ENCODE results near the gene MNDA.
A peak's percentile ranks its signal among the peaks of the same experiment; 100 is the strongest.

Gene MNDA

DNA sequence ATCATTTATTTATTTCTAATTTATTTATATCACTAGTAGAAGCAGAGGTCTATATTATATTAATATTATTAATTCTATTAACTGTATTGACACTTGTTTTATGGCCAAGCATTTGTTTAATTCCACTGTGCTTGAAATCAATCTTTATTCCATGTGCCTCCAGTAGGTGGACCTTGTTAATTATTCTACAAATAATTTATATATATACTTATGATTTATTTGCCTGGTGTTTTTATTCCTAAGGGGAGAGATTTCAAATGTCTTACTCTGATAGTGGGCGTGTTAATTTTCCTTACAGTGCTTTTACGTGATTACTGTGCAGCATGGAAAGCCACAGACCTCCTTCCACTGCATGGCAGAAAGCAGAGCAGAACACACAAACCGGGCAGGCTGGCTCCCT, 32.6 kb upstream of the MNDA start:
- H3K79me2 ChIP-seq (ENCODE audit: insufficient read depth, low read length), result no peaks in the 10 kb centered on the region
- no peaks in the 10 kb centered on the region for H3K9me3 ChIP-seq (ENCODE audit: insufficient read depth, low read depth, low read length)
- no peaks in the 10 kb centered on the region for H3F3A ChIP-seq (ENCODE audit: low read depth)
- no peaks in the 10 kb centered on the region for H3K36me3 ChIP-seq (ENCODE audit: insufficient read depth, low read length)
- no peaks in the 10 kb centered on the region for H3K9me2 ChIP-seq (replicated peaks; ENCODE audit: low read depth, low read length)
- no peak overlapping the region for H3K4me3 ChIP-seq (ENCODE audit: low read length, poor library complexity, severe bottlenecking)
- H3K27me3 ChIP-seq (ENCODE audit: insufficient read depth, low read length, poor library complexity, severe bottlenecking), result no peaks in the 10 kb centered on the region
- H3K4me1 ChIP-seq (ENCODE audit: insufficient read depth, low read length, poor library complexity, severe bottlenecking), result no peaks in the 10 kb centered on the region
- TF ChIP-seq EZH2phosphoT487 (IDR thresholded peaks at IDR 0.05; ENCODE audit: borderline replicate concordance), result no peak
- TF ChIP-seq, protein P1, sequence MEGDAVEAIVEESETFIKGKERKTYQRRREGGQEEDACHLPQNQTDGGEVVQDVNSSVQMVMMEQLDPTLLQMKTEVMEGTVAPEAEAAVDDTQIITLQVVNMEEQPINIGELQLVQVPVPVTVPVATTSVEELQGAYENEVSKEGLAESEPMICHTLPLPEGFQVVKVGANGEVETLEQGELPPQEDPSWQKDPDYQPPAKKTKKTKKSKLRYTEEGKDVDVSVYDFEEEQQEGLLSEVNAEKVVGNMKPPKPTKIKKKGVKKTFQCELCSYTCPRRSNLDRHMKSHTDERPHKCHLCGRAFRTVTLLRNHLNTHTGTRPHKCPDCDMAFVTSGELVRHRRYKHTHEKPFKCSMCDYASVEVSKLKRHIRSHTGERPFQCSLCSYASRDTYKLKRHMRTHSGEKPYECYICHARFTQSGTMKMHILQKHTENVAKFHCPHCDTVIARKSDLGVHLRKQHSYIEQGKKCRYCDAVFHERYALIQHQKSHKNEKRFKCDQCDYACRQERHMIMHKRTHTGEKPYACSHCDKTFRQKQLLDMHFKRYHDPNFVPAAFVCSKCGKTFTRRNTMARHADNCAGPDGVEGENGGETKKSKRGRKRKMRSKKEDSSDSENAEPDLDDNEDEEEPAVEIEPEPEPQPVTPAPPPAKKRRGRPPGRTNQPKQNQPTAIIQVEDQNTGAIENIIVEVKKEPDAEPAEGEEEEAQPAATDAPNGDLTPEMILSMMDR (conservative IDR thresholded peaks at IDR 0.05; ENCODE audit: low read length), result peak; percentile 37
- no peak overlapping the region for H2AFZ ChIP-seq (ENCODE audit: low read length)
- no peaks in the 10 kb centered on the region for H4K20me1 ChIP-seq (ENCODE audit: insufficient read depth, low read length, poor library complexity, severe bottlenecking)
- no peak overlapping the region for H3K4me2 ChIP-seq (ENCODE audit: low read depth, low read length, poor library complexity, severe bottlenecking)
- no peak overlapping the region for H3K9ac ChIP-seq (ENCODE audit: low read depth, low read length, poor library complexity, severe bottlenecking)

DNA sequence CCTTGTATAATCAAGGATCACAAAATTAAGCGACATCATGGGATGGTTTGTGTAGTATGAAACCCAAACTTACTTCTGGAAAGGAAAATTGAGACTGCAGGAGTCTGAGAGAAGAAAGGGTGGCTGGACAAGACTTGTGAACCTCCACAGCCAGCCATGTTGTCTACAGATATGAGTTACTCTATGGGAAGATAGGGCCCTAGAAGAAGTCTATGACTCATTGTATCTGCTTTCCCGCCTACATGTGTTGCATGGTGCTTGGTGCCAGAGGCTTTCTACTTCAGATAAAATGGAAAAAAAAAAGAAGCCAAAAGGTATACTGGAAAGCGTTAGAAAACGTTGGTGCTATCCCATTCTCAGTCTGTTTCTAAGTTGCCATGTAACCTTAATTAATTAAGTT, 31.5 kb upstream of the MNDA start:
- Histone ChIP-seq H3K4me3 (ENCODE audit: low read length, poor library complexity, severe bottlenecking) (no peak overlapping the region), H3K4me2 (ENCODE audit: low read depth, low read length, poor library complexity, severe bottlenecking) (no peak overlapping the region), H4K20me1 (ENCODE audit: insufficient read depth, low read length, poor library complexity, severe bottlenecking) (no peaks in the 10 kb centered on the region), H3K27me3 (ENCODE audit: insufficient read depth, low read length, poor library complexity, severe bottlenecking) (no peaks in the 10 kb centered on the region), H3K79me2 (ENCODE audit: insufficient read depth, low read length) (no peaks in the 10 kb centered on the region), H3K9me3 (ENCODE audit: insufficient read depth, low read depth, low read length) (no peaks in the 10 kb centered on the region), H2AFZ (ENCODE audit: low read length) (0 out of 2 replicates have a peak overlapping the region, but pooled peaks have one; percentile 12), H3K9ac (ENCODE audit: low read depth, low read length, poor library complexity, severe bottlenecking) (no peak overlapping the region), H3F3A (ENCODE audit: low read depth) (no peaks in the 10 kb centered on the region), H3K4me1 (ENCODE audit: insufficient read depth, low read length, poor library complexity, severe bottlenecking) (no peaks in the 10 kb centered on the region), H3K9me2 (replicated peaks; ENCODE audit: low read depth, low read length) (no peaks in the 10 kb centered on the region), H3K36me3 (ENCODE audit: insufficient read depth, low read length) (no peaks in the 10 kb centered on the region)
- TF ChIP-seq, protein P1 (conservative IDR thresholded peaks at IDR 0.05; ENCODE audit: low read length), result no peak
- no peak for TF ChIP-seq EZH2phosphoT487 (IDR thresholded peaks at IDR 0.05; ENCODE audit: borderline replicate concordance)

DNA sequence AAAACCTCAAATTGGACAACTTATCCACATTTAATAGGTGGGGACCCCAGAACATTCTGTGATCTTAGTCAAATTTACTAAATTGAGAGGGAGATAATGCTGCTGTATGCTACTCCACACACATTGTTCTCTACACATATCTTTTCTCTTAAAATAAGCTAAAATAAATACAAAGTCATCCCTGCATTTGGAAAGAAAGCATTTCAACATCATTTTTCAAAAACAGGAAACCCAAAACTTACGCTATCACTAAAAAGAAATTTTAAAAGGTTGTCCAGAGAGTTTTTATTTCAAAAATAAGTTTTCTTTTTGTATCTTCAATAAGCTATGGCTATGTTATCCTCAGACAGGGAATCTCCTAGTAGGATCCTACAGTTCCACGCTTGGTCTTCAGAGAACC, 30.6 kb upstream of the MNDA start:
- Histone ChIP-seq H3K4me2 (ENCODE audit: low read depth, low read length, poor library complexity, severe bottlenecking) (no peak overlapping the region), H3K79me2 (ENCODE audit: insufficient read depth, low read length) (no peaks in the 10 kb centered on the region), H2AFZ (ENCODE audit: low read length) (no peak overlapping the region), H3K9ac (ENCODE audit: low read depth, low read length, poor library complexity, severe bottlenecking) (no peak overlapping the region), H3K9me2 (replicated peaks; ENCODE audit: low read depth, low read length) (no peaks in the 10 kb centered on the region), H3K36me3 (ENCODE audit: insufficient read depth, low read length) (no peaks in the 10 kb centered on the region), H3K4me3 (ENCODE audit: low read length, poor library complexity, severe bottlenecking) (no peak overlapping the region), H3F3A (ENCODE audit: low read depth) (no peaks in the 10 kb centered on the region), H4K20me1 (ENCODE audit: insufficient read depth, low read length, poor library complexity, severe bottlenecking) (no peaks in the 10 kb centered on the region), H3K27me3 (ENCODE audit: insufficient read depth, low read length, poor library complexity, severe bottlenecking) (no peaks in the 10 kb centered on the region), H3K4me1 (ENCODE audit: insufficient read depth, low read length, poor library complexity, severe bottlenecking) (no peaks in the 10 kb centered on the region), H3K9me3 (ENCODE audit: insufficient read depth, low read depth, low read length) (no peaks in the 10 kb centered on the region)
- TF ChIP-seq, protein P1 (conservative IDR thresholded peaks at IDR 0.05; ENCODE audit: low read length), result no peak

Data from Loucy (cell line).